ENCODE data around the gene SLX4.

Gene SLX4

GRCh38 chr16:3553138-3553923, 58.1 kb downstream of the SLX4 start:
- Histone ChIP-seq H3K4me3 (no peak overlapping the region), H3K36me3 (peaks cover 0 to 7% (median 0%) of the 10 kb centered on the region in 3 donors), H3K27ac (no peak overlapping the region), H3K9me3 (no peaks in the 10 kb centered on the region), H3K4me1 (peaks cover 0 to 3% (median 0%) of the 10 kb centered on the region in 4 donors), H3K27me3 (no peaks in the 10 kb centered on the region)
- TF ChIP-seq CTCF (IDR thresholded peaks at IDR 0.05): no peak
- intact Hi-C loops (cut with DNase I; ENCODE audit: low total_unique reads): no loop called here
- DNase-seq: no peak

- no peak for TF ChIP-seq CTCF (IDR thresholded peaks at IDR 0.05)
- H3K27ac ChIP-seq: no peak overlapping the region
These were observed 60.3 kb downstream of the SLX4 start for GRCh38 chr16:3550851-3551847.

GRCh38 chr16:3549906-3550305, 61.5 kb downstream of the SLX4 start:
- Histone ChIP-seq H3K27me3 (no peaks in the 10 kb centered on the region), H3K4me1 (peaks cover 0 to 11% (median 7%) of the 10 kb centered on the region in 4 donors), H3K4me3 (no peak overlapping the region), H3K36me3 (peaks cover 0 to 7% (median 0%) of the 10 kb centered on the region in 3 donors), H3K9me3 (no peaks in the 10 kb centered on the region), H3K27ac (no peak overlapping the region)
- no peak for TF ChIP-seq CTCF (IDR thresholded peaks at IDR 0.05)
- intact Hi-C loops (cut with DNase I; ENCODE audit: low total_unique reads): no loop called here
- DNase-seq: no peak

More at GRCh38 chr16:3550851-3551847, 60.3 kb downstream of the SLX4 start:
- Histone ChIP-seq H3K4me1 (peaks cover 0 to 11% (median 7%) of the 10 kb centered on the region in 4 donors), H3K9me3 (no peaks in the 10 kb centered on the region), H3K4me3 (no peak overlapping the region), H3K27me3 (no peaks in the 10 kb centered on the region), H3K36me3 (peaks cover 0 to 7% (median 0%) of the 10 kb centered on the region in 3 donors)
- DNase-seq: no peak
- intact Hi-C loops (cut with DNase I; ENCODE audit: low total_unique reads): no loop called here

GRCh38 chr16:3548859-3549258, 62.5 kb downstream of the SLX4 start:
- Histone ChIP-seq H3K4me3 (no peak overlapping the region), H3K36me3 (peaks cover 0 to 7% (median 0%) of the 10 kb centered on the region in 3 donors), H3K27ac (no peak overlapping the region), H3K4me1 (peaks cover 0 to 12% (median 7%) of the 10 kb centered on the region in 4 donors), H3K9me3 (no peaks in the 10 kb centered on the region), H3K27me3 (no peaks in the 10 kb centered on the region)
- DNase-seq: no peak
- no peak for TF ChIP-seq CTCF (IDR thresholded peaks at IDR 0.05)
- intact Hi-C loops (cut with DNase I; ENCODE audit: low total_unique reads): no loop called here

- intact Hi-C loops (cut with DNase I; ENCODE audit: low total_unique reads): no loop called here
- Histone ChIP-seq H3K9me3 (no peaks in the 10 kb centered on the region), H3K27me3 (no peaks in the 10 kb centered on the region), H3K27ac (peak overlapping the region in 1 of 2 donors; percentile 47), H3K36me3 (peaks cover 0 to 7% (median 0%) of the 10 kb centered on the region in 3 donors), H3K4me3 (no peak overlapping the region), H3K4me1 (peaks cover 0 to 17% (median 9%) of the 10 kb centered on the region in 4 donors)
- DNase-seq: no peak
- TF ChIP-seq CTCF (IDR thresholded peaks at IDR 0.05): no peak
These were observed 63.0 kb downstream of the SLX4 start for GRCh38 chr16:3548445-3548844.
